Measurements from ENCODE around the gene AKAP11. TPM values are rescaled to one million over a fixed set of nuclear protein-coding genes. Genes with fewer than 3 reads are reported as not detected.

Gene AKAP11
- total and polyA plus RNA-seq, 2 of the 13 experiments (the other 11 are each of a cell fraction or from before 2014, with no cell fraction given): 7.2 to 9.8 TPM

GRCh38 chr13:42355092-42355485 is 83.1 kb downstream of the AKAP11 start:
- no peak for ATAC-seq
- Histone ChIP-seq H3K4me2 (ENCODE audit: low read depth, low read length) (no peak overlapping the region), H3K27ac (ENCODE audit: extremely low read length, insufficient read depth, low read length) (no peak overlapping the region), H3K4me1 (ENCODE audit: insufficient read depth, low read length) (no peaks in the 10 kb centered on the region), H4K20me1 (ENCODE audit: insufficient read depth, low read length) (no peaks in the 10 kb centered on the region), H3K4me3 (replicated peaks in 1 of 3; ENCODE audit: insufficient read depth in 1 of 3, low read depth in 2 of 3, low read length in 3 of 3) (no peak overlapping the region), H3K9me3 (ENCODE audit: low read length) (no peaks in the 10 kb centered on the region), H2AFZ (ENCODE audit: low read length) (no peak overlapping the region), H3K9ac (ENCODE audit: insufficient read depth, low read depth, low read length) (no peak overlapping the region), H3K36me3 (replicated peaks in 1 of 2; ENCODE audit: control insufficient read depth in 1 of 2, insufficient read depth in 2 of 2, low read length in 2 of 2) (no peaks in the 10 kb centered on the region), H3K27me3 (ENCODE audit: control insufficient read depth in 1 of 2, insufficient read depth in 2 of 2, low read length in 2 of 2) (no peaks in the 10 kb centered on the region), H3K79me2 (ENCODE audit: insufficient read depth, low read length) (no peaks in the 10 kb centered on the region)
- in situ Hi-C loops (cut with HindIII; ENCODE audit: extremely low pct_ligation_motif_present, low pct_unique_long_range_greater_than_20kb): no loop called here
- no peak for DNase-seq (ENCODE audit: low spot score)
- TF ChIP-seq TRIM22 (IDR thresholded peaks at IDR 0.05) (no peak), PREB (CRISPR knock-in tag; IDR thresholded peaks at IDR 0.05) (no peak), CHCHD3 (CRISPR knock-in tag; IDR thresholded peaks at IDR 0.05) (no peak), RXRA (CRISPR knock-in tag; IDR thresholded peaks at IDR 0.05) (no peak), ZSCAN30 (CRISPR knock-in tag; IDR thresholded peaks at IDR 0.05) (no peak), PCBP1 (IDR thresholded peaks at IDR 0.05; ENCODE audit: borderline replicate concordance, low read depth, low read length) (no peak), ZNF513 (CRISPR knock-in tag; conservative IDR thresholded peaks at IDR 0.05) (no peak), ZNF138 (CRISPR knock-in tag; IDR thresholded peaks at IDR 0.05; ENCODE audit: low read depth) (no peak), ZNF431 (CRISPR knock-in tag; IDR thresholded peaks at IDR 0.05; ENCODE audit: borderline replicate concordance, low read depth) (no peak), NR2F1 (CRISPR knock-in tag; IDR thresholded peaks at IDR 0.05) (no peak), MAFK (conservative IDR thresholded peaks at IDR 0.05 in 1 of 2, IDR thresholded peaks at IDR 0.05 in 1 of 2; ENCODE audit: low read length in 2 of 2) (no peak)
- no TSS peak for BruUV-seq (replicated peaks)
- ChIA-PET POLR2A (no interaction called here), CTCF (ENCODE audit: low intra/inter-chr PET ratio, low total read pairs) (no interaction called here)
- no peak for FAIRE-seq
- intact Hi-C loops (cut with micrococcal nuclease; ENCODE audit: unreplicated experiment): no loop called here
- 14% methylated on average over 4 of the region's 4 CpGs for WGBS (ENCODE audit: low lambda C conversion rate)
